ENCODE results near the gene PCDHB11.
"Not testable (repeated sequence)": the region's sequence is repeated elsewhere in the genome, so short reads cannot be mapped to it uniquely, and the experiment has no call there.

The PCDHB11 gene

GRCh38 chr5:141186897-141187512 is 12.4 kb upstream of the PCDHB11 start, which contains the start of gene PCDHB9:
Gene PCDHB9 (plus strand): TSS chr5:141187161. CDS start chr5:141187319, 158 bp downstream.
- no peak for DNase-seq (ENCODE audit: low read depth in 3 of 3)

GRCh38 chr5:141188682-141189081 is 10.7 kb upstream of the PCDHB11 start:
- DNase-seq (ENCODE audit: low read depth in 3 of 3): not testable (repeated sequence)

- not testable (repeated sequence) for DNase-seq (ENCODE audit: low read depth in 3 of 3)
Measured at GRCh38 chr5:141189131-141189530, 10.3 kb upstream of the PCDHB11 start.

- peak in 2 of 3 donors; percentile 8 to 20 for DNase-seq (ENCODE audit: low read depth in 3 of 3)
Measured at GRCh38 chr5:141192110-141192725, 7.2 kb upstream of the PCDHB11 start, which contains the start of gene PCDHB10. Gene PCDHB10 (plus strand): TSS chr5:141192353. CDS start chr5:141192553, 200 bp downstream.

GRCh38 chr5:141194332-141194731 is 5.1 kb upstream of the PCDHB11 start:
- not testable (repeated sequence) for DNase-seq (ENCODE audit: low read depth in 3 of 3)

GRCh38 chr5:141196363-141196762 is 3.1 kb upstream of the PCDHB11 start:
- DNase-seq (ENCODE audit: low read depth in 3 of 3): no peak

- not testable (repeated sequence) for DNase-seq (ENCODE audit: low read depth in 3 of 3)
Measured at GRCh38 chr5:141201126-141201525, 1.7 kb downstream of the PCDHB11 start.

- not testable (repeated sequence) for DNase-seq (ENCODE audit: low read depth in 3 of 3)
Measured at GRCh38 chr5:141201646-141202045, 2.2 kb downstream of the PCDHB11 start.

- DNase-seq (ENCODE audit: low read depth in 3 of 3): no peak
Measured at GRCh38 chr5:141208478-141208877, 9.1 kb downstream of the PCDHB11 start, which contains the start of gene PCDHB12. Gene PCDHB12 (plus strand): TSS chr5:141208719. CDS start chr5:141208908, 189 bp downstream.

- DNase-seq (ENCODE audit: low read depth in 3 of 3): not testable (repeated sequence)
Measured at GRCh38 chr5:141210281-141210680, 10.9 kb downstream of the PCDHB11 start.

GRCh38 chr5:141210849-141211248 is 11.4 kb downstream of the PCDHB11 start:
- DNase-seq (ENCODE audit: low read depth in 3 of 3): not testable (repeated sequence)

- not testable (repeated sequence) for DNase-seq (ENCODE audit: low read depth in 3 of 3)
Measured at GRCh38 chr5:141213656-141214339, 14.4 kb downstream of the PCDHB11 start, which contains the start of gene PCDHB13. Gene PCDHB13 (plus strand): TSS chr5:141213919. CDS start chr5:141214124, 205 bp downstream.

GRCh38 chr5:141214583-141214982 is 15.2 kb downstream of the PCDHB11 start:
- not testable (repeated sequence) for DNase-seq (ENCODE audit: low read depth in 3 of 3)

GRCh38 chr5:141215504-141215903 is 16.1 kb downstream of the PCDHB11 start:
- DNase-seq (ENCODE audit: low read depth in 3 of 3): not testable (repeated sequence)

GRCh38 chr5:141216035-141216434 is 16.6 kb downstream of the PCDHB11 start:
- DNase-seq (ENCODE audit: low read depth in 3 of 3): not testable (repeated sequence)

GRCh38 chr5:141223112-141223783 is 23.8 kb downstream of the PCDHB11 start, which contains the start of gene PCDHB14:
Gene PCDHB14 (plus strand): TSS chr5:141223343. CDS start chr5:141223506, 163 bp downstream.
- no peak for DNase-seq (ENCODE audit: low read depth in 3 of 3)

- not testable (repeated sequence) for DNase-seq (ENCODE audit: low read depth in 3 of 3)
Measured at GRCh38 chr5:141224844-141225243, 25.4 kb downstream of the PCDHB11 start.

GRCh38 chr5:141225421-141225820 is 26.0 kb downstream of the PCDHB11 start:
- DNase-seq (ENCODE audit: low read depth in 3 of 3): not testable (repeated sequence)

- DNase-seq (ENCODE audit: low read depth in 3 of 3): no peak
Measured at GRCh38 chr5:141234109-141234667, 34.8 kb downstream of the PCDHB11 start.

GRCh38 chr5:141235922-141236321 is 36.5 kb downstream of the PCDHB11 start:
- DNase-seq (ENCODE audit: low read depth in 3 of 3): not testable (repeated sequence)

Data from stimulated activated CD4-positive, alpha-beta T cell treated with anti-CD3 and anti-CD28 coated beads, TNF-alpha, amount 100 ng/mL, for 48 hours (primary cell).